HG02610 (cell line): Measurements from ENCODE around the gene AK5.

Source experiments
- ATAC-seq: cut with Tn5 transposase; IDR thresholded peaks from one replicate; pipeline ENCODE4 v1.9.1; 2021; ENCODE audit warnings: mild to moderate bottlenecking, moderate library complexity; ENCODE audit not compliant: unreplicated experiment

The AK5 gene

GRCh38 chr1:77433934-77434333 lies 152.1 kb downstream of the AK5 start:
- no peak for ATAC-seq

DNA sequence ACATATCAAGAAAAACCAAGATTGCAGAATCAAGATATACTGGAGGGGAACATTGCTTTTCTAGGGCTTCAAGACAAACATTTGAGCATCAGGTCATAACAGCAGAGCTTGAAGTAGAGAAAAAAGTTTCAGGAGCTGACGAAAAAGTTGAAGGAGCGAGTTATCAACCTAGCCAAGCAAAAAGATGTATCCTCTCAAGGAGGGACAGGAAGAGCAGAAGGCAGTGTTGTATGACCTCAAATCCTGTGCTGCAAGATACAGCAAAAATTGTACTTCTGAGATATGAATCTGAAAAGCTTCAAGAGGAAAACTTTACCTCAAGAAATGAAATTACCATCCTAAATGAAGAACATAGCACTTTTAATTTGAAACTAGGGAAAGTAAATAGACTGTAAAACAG lies 153.1 kb downstream of the AK5 start:
- ATAC-seq, result no peak

GRCh38 chr1:77438236-77438913 lies 156.6 kb downstream of the AK5 start:
- no peak for ATAC-seq

GRCh38 chr1:77446841-77447555 lies 165.2 kb downstream of the AK5 start:
- no peak for ATAC-seq

- no peak for ATAC-seq
Observed at GRCh38 chr1:77447669-77448068, 165.8 kb downstream of the AK5 start.

GRCh38 chr1:77459881-77460280 lies 178.1 kb downstream of the AK5 start:
- no peak for ATAC-seq

DNA sequence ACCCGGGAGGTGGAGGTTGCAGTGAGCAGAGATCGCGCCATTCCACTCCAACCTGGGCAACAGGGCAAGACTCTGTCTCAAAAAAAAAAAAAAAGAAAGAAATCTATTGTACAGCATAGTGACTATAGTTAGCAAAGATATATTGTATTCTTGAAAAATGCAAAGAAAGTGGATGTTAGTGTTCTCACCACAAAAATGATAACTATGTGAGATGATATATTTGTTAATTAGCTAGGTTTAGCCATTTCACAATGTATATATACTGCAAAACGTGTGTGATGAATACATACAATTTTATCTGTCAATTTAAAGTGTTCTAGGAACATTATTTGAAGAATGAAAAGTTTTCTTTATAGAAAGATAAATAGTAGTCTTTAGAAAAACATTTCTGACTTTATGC lies 179.9 kb downstream of the AK5 start:
- ATAC-seq, result no peak

DNA sequence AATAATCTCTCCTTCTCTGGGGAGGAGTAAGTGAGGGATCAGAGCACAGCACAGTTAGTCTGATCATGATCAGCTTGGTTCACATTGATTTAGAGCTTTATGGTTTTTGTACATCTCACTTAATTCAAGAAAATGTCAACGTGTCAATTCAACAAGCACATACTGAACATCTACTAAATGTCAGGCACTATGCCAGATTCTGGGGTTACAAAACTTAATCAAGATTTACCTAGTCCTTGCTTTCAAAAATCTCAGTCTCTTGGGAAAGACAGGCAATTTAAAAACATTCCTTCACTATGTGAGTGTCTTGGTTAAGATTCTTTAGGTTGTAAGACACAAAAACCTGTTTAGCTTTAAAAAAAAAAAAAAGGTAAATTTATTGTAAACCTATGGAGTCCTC lies 181.4 kb downstream of the AK5 start:
- ATAC-seq, result no peak

GRCh38 chr1:77465139-77465538 lies 183.3 kb downstream of the AK5 start:
- no peak for ATAC-seq

DNA sequence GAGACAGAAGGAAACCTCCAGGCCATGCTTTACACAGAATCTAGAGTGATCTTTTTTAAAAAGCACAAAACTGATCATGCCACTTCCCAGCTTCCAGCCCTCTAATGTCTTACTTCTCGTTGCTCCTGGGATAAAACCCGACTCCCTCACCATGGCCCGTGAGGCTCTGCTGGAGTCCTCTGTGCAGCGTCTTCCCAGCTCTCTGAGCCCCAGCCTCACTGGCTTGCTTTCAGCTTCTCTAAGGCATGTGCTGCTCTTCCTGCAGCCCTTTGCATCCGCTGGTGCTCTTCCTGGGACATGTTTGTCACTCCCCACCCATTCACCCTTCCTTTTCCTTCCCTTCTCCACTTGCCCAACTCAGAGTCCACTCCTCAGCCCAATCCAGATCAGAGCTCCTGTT lies 184.1 kb downstream of the AK5 start:
- ATAC-seq, result no peak

DNA sequence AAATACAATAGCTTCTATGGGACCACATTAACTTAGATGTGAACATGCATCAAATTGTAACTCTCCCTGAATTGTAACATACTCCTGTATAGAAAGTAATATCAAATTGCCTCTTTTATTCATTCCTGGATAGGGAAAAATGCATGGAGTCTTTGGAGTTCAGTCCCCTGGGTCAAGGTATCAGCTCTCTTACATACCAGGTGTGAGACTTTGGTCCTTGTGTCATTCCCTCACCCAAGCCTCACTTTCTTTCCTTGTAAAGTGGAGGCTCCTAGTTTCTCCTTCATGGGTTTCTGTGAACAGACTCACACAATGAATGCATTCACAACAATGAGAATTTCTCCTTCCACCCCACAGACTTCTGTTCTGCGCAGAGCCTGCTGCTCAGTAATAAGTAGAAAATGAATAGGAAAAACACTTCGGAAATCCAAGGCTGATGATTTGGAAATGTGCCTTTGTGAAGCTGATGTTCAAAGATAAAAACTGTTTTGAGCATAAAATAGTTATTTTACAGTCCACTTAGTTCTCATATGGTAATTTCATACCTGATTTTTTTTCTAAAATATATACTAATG lies 185.3 kb downstream of the AK5 start:
- ATAC-seq, result no peak

DNA sequence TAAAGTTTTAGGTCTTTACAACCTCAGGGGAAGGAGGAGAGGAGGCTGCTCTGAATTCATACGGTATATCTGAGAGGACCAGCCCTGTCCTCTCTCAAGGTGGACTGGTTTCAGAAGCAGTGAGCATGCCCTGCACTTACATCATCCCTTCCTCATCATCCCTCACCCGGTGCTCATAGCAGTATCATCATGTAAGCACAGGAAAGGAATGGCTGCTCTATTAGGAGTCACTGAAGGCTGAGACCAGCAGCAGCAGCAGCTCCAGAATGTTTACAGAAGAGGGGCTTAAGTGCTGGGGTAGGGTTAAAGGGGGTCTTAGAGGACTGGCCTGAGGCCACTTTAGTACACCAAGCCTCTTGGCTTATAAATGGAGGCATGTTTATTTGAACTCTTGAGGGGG lies 185.9 kb downstream of the AK5 start:
- no peak for ATAC-seq

DNA sequence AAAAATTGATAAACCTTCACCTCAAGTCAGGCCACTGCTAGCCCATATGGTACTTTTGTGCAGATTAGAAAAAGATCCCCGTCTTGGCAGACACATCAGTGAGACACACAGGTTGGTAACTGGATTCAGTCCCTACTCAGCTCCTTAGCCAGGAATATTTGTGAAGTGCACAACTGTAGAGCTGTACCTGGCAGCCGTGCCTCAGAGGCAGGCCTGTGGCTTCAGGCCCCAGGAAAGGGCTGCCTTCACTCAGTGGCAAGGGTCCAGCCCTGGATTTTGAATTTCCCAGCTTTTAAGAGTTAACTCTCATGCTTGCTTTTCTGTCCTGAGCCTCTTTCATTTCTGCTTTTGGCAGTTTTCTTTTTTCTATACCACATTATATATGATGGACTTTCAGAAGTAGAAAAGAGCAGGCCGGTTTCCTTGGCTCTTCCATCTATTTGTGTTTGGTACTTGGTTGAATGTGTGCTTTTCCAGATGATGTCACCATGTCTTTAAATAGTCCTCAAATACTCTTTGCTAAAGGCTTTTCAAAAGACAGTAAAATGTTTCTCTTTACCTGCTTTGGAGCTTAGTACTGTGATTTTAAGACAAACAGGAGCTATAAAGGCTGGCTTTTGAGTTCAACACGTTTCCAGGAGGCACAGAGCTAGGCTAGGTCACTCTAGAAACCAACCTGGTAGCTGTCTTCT lies 186.6 kb downstream of the AK5 start:
- ATAC-seq, result no peak

DNA sequence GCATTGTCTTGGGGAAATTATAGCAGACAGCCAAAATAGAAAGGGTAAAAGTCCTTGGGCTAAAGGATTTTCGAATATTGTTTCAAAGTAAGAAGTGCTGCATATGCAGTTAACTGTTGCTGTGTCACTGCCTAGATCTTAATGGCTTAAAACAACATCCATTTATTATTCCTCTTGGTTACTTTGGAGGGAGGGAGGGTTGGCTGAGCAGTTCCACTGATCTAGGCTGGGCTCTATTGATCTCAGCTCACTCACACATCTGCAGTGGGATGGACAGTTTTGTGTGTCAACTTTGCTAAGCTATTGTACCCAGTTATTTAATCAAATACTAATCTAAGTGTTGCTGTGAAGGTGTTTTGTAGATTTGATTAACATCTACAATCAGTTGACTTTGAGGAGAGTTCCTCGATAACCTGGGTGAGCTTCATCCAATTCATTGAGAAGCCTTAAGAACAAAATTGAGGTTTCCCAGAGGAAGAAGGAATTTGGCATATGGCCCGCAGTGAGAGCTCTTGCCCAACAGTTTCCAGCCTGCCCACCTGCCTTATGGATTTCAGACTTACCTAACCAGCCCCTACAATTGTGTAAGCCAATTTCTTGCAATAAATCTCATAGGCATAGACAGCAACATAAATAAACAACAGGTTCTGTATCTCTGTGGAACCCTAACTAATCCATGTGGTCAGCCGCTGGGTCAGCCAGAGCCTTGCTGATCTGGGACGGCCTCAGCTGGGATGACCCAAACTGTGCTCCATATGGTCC lies 187.3 kb downstream of the AK5 start:
- no peak for ATAC-seq

GRCh38 chr1:77471691-77472090 lies 189.9 kb downstream of the AK5 start:
- no peak for ATAC-seq

DNA sequence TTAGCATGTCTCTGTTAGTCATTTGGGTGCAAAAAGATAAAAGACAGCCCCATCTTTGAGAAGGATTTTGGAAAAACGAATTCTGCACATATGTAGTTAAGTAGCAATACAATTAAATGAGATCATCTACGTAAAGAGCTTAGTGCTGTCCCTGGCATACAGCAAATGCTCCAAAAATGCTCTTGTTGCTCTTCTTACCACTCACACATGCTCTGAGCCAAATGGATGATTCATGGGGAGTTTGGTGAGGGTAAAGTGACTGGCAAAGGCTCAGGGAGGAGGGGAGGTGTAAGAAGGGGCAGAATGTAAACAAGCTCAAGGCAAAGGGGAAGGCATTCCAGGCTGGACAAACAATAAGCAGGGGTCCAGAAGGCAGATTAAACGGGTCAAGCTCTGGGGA lies 191.9 kb downstream of the AK5 start:
- ATAC-seq, result no peak

DNA sequence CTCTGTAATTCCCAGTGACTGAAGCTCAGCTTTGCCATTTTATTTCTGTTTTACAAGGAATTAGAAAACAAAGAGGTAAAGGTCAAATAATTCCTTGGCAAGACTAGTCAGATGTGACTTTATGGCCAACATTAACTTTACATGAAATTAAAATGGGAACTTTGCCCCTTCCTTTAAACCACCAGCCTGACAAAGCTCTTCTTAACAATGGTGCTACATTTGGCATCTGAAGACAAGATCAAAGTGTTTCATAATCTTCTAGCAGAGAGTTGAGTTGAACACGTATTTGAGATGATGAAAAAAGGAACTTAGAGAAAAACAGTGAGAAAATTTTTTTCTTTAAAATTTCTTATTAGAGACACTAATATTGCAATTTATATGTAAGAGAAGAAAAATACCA lies 193.8 kb downstream of the AK5 start:
- ATAC-seq, result no peak

- no peak for ATAC-seq
Observed at GRCh38 chr1:77476475-77476874, 194.7 kb downstream of the AK5 start.

DNA sequence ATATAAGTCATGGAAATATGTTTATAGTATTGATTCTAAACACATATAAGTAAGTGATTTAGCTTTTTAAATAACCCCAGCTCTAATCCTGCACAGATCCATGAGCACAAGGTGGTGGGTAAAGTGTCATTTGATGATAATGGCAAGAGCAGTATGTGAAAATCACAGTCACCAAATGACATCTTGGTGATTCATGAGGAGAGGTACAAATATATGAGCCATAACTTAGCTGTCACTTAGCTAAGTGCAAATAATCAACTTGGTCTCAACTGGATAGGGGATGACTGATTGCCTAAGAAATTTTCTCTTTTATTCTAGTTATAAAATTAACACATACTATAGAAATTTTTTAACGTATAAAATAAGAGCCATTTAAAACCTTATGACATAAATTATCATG lies 202.5 kb downstream of the AK5 start:
- no peak for ATAC-seq

- ATAC-seq, result no peak
Observed at GRCh38 chr1:77484926-77485325, 203.1 kb downstream of the AK5 start.

DNA sequence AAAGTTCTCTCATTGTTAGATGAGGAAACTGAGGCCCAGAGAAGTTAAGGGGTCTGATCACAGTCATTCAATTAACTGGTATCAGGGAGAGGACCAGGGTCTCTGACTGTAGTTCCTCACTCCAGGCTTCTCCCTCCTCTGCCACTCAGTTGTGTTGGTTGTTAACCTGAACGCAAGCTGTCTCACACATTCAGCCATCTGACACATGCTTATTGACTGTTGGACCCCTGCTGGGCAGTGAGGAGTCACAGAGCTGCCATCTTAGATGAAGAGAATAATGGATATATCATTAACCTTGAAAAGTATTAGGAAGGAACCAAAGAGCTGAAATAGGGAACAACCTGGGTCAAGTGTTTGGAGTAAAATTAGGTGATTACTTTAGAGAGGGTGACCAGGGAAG lies 205.8 kb downstream of the AK5 start:
- ATAC-seq, result no peak
